Caco-2 (cell line): ENCODE results near the gene PIGH. TPM values are rescaled to one million over a fixed set of nuclear protein-coding genes. Genes with fewer than 3 reads are reported as not detected.

Source experiments
- BruUV-seq: library from RNA; stranded (reverse); fragments of 400-500 nt; replicated peaks from 2 replicates; lab custom pipeline; 2021; lab: Mats Ljungman, UMichigan
- CTCF ChIA-PET: fragments of 300-600 bp; sonication (Branson Sonifier 250); formaldehyde crosslinking; loops from one replicate; lab custom pipeline; 2022; ENCODE audit warnings: antibody characterized with exemption; lab: Charles Lee
- POLR2A ChIA-PET: fragments of 300-600 bp; sonication (Branson Sonifier 250); formaldehyde crosslinking; loops from one replicate; lab custom pipeline; 2022; ENCODE audit warnings: antibody characterized with exemption; lab: Charles Lee
- DNase-seq, 2 experiments: peaks; one replicate each; pipeline versions ENCODE4 v3.0.0 to v3.0.0-alpha.2; 2020 to 2022
- H3K27me3 ChIP-seq: replicated peaks from 2 replicates; pipeline ENCODE4 v1.6.0; 2011; ENCODE audit warnings: low read length; ENCODE audit not compliant: control insufficient read depth, insufficient read depth
- H3K36me3 ChIP-seq: 2 replicates; pipeline ENCODE4 v1.5.1; 2011; ENCODE audit warnings: low read length; ENCODE audit not compliant: control insufficient read depth, insufficient read depth
- H3K4me1 ChIP-seq: fragments of 250-450 bp; sonication (Bioruptor Pico); 2 replicates; pipeline ENCODE4 v1.5.1; 2020; ENCODE audit warnings: mild to moderate bottlenecking
- H3K4me3 ChIP-seq: 2 replicates; pipeline ENCODE4 v1.5.1; 2011; ENCODE audit warnings: low read depth, mild to moderate bottlenecking, control low read depth, low read length
- H3K9me3 ChIP-seq: fragments of 250-450 bp; sonication (Bioruptor Pico); 2 replicates; pipeline ENCODE4 v1.5.1; 2020; ENCODE audit warnings: mild to moderate bottlenecking, moderate library complexity
- H3K27ac Mint-ChIP-seq: one replicate; pipeline ENCODE4 v1.8.0; 2022; ENCODE audit warnings: mixed read lengths; ENCODE audit not compliant: unreplicated experiment
- H3K27me3 Mint-ChIP-seq: one replicate; pipeline ENCODE4 v1.8.0; 2022; ENCODE audit warnings: mixed read lengths; ENCODE audit not compliant: insufficient read depth, unreplicated experiment
- H3K36me3 Mint-ChIP-seq: one replicate; pipeline ENCODE4 v1.8.0; 2022; ENCODE audit warnings: mild to moderate bottlenecking, mixed read lengths; ENCODE audit not compliant: insufficient read depth, unreplicated experiment
- H3K4me1 Mint-ChIP-seq: one replicate; pipeline ENCODE4 v1.8.0; 2022; ENCODE audit warnings: low read depth, mixed read lengths; ENCODE audit not compliant: unreplicated experiment
- H3K4me3 Mint-ChIP-seq: one replicate; pipeline ENCODE4 v1.8.0; 2022; ENCODE audit warnings: mild to moderate bottlenecking, moderate library complexity, mixed read lengths; ENCODE audit not compliant: unreplicated experiment
- H3K9me3 Mint-ChIP-seq: one replicate; pipeline ENCODE4 v1.8.0; 2022; ENCODE audit warnings: mixed read lengths; ENCODE audit not compliant: unreplicated experiment
- CTCF ChIP-seq, 2 experiments: fragments of 200-600 bp in 1 of 2; IDR thresholded peaks; 1 replicate in 1 of 2; 2 replicates in 1 of 2; pipeline versions ENCODE4 v1.5.1 to v1.8.0; 2011 to 2022; ENCODE audit warnings: antibody characterized with exemption in 1 of 2, control low read depth in 1 of 2, inconsistent platforms in 1 of 2, low read depth in 1 of 2, low read length in 1 of 2, mild to moderate bottlenecking in 1 of 2, moderate library complexity in 1 of 2; ENCODE audit not compliant: insufficient read depth in 1 of 2, severe bottlenecking in 1 of 2, unreplicated experiment in 1 of 2
- intact Hi-C: fragments of 100-400 bp; cut with micrococcal nuclease; formaldehyde crosslinking; loops from one replicate; pipeline ENCODE4 v1.10.0; 2022; ENCODE audit not compliant: unreplicated experiment
- total RNA-seq: library from RNA; stranded (reverse); gene quantifications from 2 replicates; pipeline ENCODE4 v1.2.3, GENCODE V29; 2022

Gene PIGH
- total RNA-seq, 1 experiment from 2014 or later = 20.4 TPM

- Histone ChIP-seq H3K27me3 (no peaks in the 10 kb centered on the region), H3K36me3 (peaks cover 1% of the 10 kb centered on the region; the same call in 1 of the 2 replicates), H3K9me3 (no peaks in the 10 kb centered on the region), H3K4me1 (peaks cover 17% of the 10 kb centered on the region), H3K4me3 (no peak overlapping the region)
- no peak for TF ChIP-seq CTCF (IDR thresholded peaks at IDR 0.05; ENCODE audit: insufficient read depth in 1 of 2, low read depth in 1 of 2, low read length in 1 of 2, severe bottlenecking in 1 of 2, unreplicated experiment in 1 of 2)
- Mint-ChIP-seq H3K4me1 (peaks cover 8% of the 10 kb centered on the region), H3K27ac (no peak overlapping the region), H3K27me3 (no peaks in the 10 kb centered on the region), H3K36me3 (peaks cover 9% of the 10 kb centered on the region), H3K4me3 (no peak overlapping the region), H3K9me3 (no peaks in the 10 kb centered on the region)
- intact Hi-C loops = no loop called here
- BruUV-seq = no TSS peak
- CTCF ChIA-PET = no interaction called here
- POLR2A ChIA-PET = no interaction called here
- no peak for DNase-seq
Observed at GRCh38 chr14:67554341-67554740, 45.7 kb downstream of the PIGH start.

GRCh38 chr14:67553547-67553946, 46.5 kb downstream of the PIGH start:
- Mint-ChIP-seq H3K4me1 (peaks cover 8% of the 10 kb centered on the region), H3K27me3 (no peaks in the 10 kb centered on the region), H3K9me3 (no peaks in the 10 kb centered on the region), H3K27ac (no peak overlapping the region), H3K36me3 (peaks cover 5% of the 10 kb centered on the region), H3K4me3 (no peak overlapping the region)
- Histone ChIP-seq H3K27me3 (no peaks in the 10 kb centered on the region), H3K4me3 (no peak overlapping the region), H3K4me1 (peaks cover 17% of the 10 kb centered on the region), H3K9me3 (no peaks in the 10 kb centered on the region), H3K36me3 (peaks cover 1% of the 10 kb centered on the region; the same call in 1 of the 2 replicates)
- intact Hi-C loops = no loop called here
- BruUV-seq = no TSS peak
- TF ChIP-seq CTCF (IDR thresholded peaks at IDR 0.05; ENCODE audit: insufficient read depth in 1 of 2, low read depth in 1 of 2, low read length in 1 of 2, severe bottlenecking in 1 of 2, unreplicated experiment in 1 of 2) = no peak
- POLR2A ChIA-PET = no interaction called here
- DNase-seq = no peak
- CTCF ChIA-PET = interaction anchor here (1.0 kb wide), 1 partner anchor 27 kb away, joined by 3 read pairs; no protein-coding TSS in a partner anchor

- Histone ChIP-seq H3K9me3 (no peaks in the 10 kb centered on the region), H3K4me1 (peaks cover 8% of the 10 kb centered on the region), H3K27me3 (no peaks in the 10 kb centered on the region), H3K36me3 (no peaks in the 10 kb centered on the region), H3K4me3 (no peak overlapping the region)
- Mint-ChIP-seq H3K4me3 (no peak overlapping the region), H3K9me3 (no peaks in the 10 kb centered on the region), H3K27ac (no peak overlapping the region), H3K4me1 (peaks cover 4% of the 10 kb centered on the region), H3K36me3 (peaks cover 5% of the 10 kb centered on the region), H3K27me3 (no peaks in the 10 kb centered on the region)
- CTCF ChIA-PET = no interaction called here
- no peak for DNase-seq
- no TSS peak for BruUV-seq
- no peak for TF ChIP-seq CTCF (IDR thresholded peaks at IDR 0.05; ENCODE audit: insufficient read depth in 1 of 2, low read depth in 1 of 2, low read length in 1 of 2, severe bottlenecking in 1 of 2, unreplicated experiment in 1 of 2)
- POLR2A ChIA-PET = no interaction called here
- intact Hi-C loops = no loop called here
Observed at GRCh38 chr14:67551940-67552339, 48.1 kb downstream of the PIGH start.
